ENCODE data around the gene ARHGEF26. TPM values are rescaled to one million over a fixed set of nuclear protein-coding genes. Genes with fewer than 3 reads are reported as not detected.

The ARHGEF26 gene
- total RNA-seq, 1 experiment from 2014 or later: 8.3 TPM

DNA sequence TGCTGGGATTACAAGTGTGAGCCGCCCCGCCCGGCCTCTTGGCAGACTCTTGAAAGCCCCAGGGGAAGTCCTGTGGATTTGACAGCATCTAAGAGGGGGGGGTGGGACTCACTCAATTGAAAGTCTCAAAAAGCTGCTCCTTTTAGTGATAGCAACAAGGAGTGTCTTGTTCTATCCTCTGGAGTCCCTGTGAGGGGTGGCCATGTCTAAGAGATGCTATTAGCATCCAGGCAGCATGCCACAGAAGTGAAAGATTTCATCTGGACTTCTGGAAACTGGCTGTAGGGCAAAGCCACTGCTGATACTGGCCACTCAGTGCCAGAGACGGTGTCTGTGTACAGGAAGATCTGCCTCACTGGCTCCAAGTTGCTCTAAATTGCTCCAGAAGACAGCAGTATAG lies 129.1 kb downstream of the ARHGEF26 start:
- no peak for DNase-seq (ENCODE audit: low spot score)

DNA sequence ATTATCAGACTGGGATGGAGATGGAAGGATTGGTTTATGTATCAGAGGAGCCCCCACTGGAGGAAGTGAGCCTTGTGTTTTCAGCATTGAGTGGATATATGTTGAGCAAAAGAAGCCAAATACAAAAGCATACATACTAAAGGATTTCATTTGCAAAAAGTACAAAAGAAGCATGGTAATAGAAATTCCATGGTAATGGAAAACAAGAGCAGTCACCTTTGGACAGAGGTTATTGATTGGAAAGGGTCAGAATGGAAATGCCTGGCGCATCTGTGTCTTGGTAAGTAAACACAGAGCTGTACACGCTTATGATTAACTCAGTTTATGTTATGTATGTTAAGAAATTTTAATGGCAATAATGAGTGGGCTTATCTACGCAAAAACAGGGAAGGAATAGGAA lies 130.4 kb downstream of the ARHGEF26 start:
- DNase-seq (ENCODE audit: low spot score): no peak

DNA sequence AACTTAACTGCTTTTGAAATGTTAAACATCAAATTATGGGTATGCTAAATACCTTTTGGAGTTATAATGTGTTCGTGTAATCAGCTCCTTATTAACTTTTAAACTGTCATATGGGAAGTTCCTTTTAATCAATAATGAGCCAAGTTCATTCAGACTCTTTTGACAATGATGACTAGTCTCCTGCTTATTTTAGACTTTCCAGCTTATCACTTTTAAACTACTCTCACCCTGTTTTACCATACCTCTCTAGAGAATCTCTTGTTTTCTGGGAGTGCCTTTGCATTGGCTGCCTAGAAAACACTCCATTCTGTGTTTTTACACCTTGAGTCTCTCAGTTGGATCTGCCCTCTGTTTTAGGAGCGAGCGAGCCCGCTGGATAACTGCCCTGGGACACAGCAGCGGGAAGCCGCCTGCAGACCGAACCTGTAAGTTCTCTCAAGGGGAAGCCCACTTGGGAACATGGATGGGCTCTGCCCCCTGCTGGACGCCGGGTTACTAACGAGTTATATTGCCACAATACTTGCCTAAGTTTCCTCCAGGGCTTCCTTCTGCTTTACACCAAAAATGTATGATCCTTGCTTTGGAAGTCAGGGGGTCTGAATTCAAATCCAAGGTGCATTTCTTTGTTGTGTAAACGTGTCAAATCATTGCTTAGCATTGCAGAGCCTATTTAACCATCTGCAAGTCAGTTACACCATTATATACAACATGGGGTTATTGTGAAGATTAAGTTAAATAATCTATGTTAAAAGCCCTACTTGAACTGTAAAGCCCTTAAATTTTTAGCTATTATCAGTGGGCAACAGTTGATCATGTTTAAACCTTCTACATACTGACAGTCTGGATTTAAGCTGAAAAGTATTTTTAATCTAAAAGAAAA lies 131.8 kb downstream of the ARHGEF26 start:
- DNase-seq (ENCODE audit: low spot score): peak; percentile 93

DNA sequence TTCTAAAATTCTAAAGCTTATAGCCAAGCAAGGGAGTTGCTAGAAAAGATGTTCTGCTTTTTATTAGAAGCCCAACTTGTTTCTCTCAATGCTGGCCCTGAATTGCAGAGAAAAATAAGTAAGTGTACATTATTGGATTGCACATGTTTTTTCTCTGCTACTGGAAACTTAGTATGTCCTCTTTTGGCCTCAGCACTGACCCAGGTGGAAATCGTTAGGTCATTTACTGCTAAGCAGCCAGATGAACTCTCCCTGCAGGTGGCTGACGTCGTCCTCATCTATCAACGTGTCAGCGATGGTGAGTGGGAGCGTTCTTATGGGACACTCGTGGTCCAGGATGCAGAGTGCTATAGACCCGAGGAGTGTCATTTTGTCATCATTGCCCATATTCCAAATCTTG lies 133.3 kb downstream of the ARHGEF26 start:
- DNase-seq (ENCODE audit: low spot score): no peak

DNA sequence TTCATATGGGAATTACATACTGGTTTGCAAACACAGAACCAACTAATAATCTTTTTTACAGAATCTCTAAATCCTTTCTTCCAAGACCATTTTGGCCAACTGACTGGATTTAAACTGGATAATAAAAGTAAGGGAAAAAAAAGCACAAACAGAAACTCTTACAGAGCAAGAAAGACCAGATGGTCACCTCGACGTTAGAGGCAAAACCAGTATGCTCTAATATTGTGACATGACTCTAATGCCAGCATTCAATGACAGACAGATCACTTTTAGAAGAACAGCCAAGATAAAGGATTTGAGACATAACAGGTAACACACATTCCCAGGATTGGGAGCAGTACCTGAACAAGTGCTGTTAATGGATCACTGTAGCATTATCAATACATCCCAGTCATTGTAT lies 152.2 kb downstream of the ARHGEF26 start:
- no peak for DNase-seq (ENCODE audit: low spot score)

DNA sequence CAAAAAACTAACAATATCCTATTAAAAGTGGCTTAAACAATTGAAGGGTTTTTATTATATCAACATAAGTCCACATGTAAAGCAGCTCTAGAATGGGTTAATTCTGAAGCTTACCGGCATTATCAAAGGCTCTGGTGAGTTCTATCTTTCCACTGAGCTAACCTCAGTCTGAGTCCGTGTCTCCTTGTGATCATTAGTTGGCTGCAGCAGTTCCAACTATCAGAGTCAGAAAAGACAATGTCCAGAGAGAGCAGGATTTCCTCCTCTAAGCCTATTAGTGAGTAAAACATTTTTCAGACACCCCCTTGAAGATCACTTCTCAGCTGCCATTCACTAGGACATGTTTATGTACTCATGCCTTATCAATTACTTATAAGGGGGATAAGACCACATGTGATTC lies 153.2 kb downstream of the ARHGEF26 start:
- DNase-seq (ENCODE audit: low spot score): no peak

DNA sequence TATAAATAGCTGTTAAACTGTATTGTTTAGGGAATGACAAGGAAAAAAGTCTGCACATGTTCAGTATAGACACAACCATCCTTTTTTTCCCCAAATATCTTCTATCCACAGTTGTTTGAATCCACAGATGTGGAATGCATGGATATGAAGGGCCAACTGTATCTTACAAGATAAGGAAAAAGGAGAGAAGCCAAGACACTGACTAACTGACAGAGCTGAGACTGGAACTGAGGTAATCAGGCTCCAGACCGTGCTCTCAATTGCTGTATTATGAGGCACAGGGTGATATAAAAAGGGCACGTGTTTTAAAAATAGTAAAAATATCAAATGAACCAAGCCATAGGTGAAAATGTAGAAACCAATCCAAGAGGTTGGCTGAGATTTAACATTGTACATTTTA lies 154.1 kb downstream of the ARHGEF26 start:
- no peak for DNase-seq (ENCODE audit: low spot score)

DNA sequence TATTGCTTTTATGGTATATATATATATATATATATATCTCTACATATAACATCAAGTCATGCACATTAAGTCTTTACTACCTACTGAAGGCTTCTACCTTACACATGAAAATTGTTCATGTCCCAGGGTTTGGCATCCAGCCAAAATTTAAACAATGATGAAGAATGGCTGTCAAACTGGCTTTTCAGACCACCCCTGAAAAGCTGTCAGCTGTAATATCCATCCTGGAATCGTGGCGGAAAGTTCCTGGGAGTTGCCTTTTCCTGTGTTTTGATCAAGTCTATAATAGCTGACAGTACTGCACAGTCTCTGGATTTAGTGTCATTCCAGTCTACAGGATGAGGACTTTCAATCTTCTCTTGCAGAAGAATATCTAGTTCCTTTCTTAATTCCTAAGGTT lies 154.8 kb downstream of the ARHGEF26 start:
- no peak for DNase-seq (ENCODE audit: low spot score)

DNA sequence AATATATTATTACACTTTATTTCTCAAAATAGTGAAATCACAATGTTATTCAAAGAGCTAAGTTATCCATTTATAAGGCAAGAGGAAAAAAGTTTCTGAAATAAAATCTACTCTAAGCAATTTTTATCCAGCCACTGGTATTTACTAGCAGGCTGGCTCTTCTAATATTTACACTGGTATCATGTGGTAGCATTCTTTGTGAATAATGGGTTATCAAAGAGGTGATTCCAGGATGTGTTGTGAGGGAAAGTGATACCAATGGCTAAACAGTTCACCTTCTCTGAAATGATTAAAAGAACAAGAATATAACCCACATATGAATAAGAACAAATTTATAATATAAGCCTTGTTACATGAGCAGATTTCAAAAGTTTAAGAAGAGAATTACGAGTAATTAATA lies 159.0 kb downstream of the ARHGEF26 start:
- no peak for DNase-seq (ENCODE audit: low spot score)

DNA sequence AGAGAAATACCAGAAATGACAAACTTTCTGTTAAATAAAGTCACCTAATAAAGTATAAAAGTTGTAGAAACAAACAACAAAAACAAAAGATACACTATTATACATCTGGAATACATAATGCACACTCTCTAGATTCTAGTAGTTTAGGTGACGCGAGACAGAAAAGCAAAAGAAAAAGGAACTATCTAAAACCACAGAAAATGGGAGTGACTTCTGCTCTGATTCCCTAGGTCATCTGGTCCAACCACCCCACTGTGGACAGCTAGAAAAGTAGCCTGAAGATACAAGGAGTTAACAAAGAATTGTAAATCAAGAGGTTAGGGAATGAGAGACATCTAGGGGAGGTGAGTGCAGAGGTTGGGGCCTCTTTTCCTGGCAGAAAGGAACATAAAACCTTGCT lies 164.0 kb downstream of the ARHGEF26 start:
- DNase-seq (ENCODE audit: low spot score): no peak

DNA sequence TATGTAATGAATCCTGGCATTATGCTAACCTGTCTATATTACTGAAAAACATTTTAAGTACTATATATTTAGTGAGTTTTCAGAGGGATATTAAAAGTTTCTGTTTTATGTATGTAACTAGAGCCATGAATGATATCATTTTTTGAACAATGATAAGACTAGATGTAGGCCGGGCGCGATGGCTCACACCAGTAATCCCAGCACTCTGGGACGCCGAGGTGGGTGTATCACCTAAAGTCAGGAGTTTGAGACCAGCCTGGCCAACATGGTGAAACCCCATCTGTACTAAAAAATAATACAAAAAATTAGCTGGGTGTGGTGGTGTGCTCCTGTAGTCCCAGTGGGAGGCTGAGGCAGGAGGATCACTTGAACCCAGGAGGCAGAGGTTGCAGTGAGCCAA lies 169.0 kb downstream of the ARHGEF26 start:
- DNase-seq (ENCODE audit: low spot score): no peak

DNA sequence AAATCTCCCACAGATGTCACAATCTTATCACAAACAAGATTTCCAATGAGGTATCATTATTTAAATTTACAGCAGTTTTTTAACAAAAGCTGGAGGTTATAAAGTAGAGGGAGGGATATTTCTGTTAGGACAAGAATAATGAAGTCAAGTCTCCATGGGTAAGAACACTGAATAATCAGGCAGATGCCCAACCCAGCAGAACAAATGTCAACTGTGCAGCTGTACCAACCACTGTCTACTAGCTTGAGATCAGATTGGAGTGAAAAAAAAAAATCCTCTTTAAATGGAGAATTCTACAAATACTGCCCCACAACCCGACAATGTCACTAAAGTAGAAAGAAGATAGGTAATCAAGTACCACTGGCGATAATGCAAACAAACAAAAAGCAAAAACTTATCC lies 172.8 kb downstream of the ARHGEF26 start:
- no peak for DNase-seq (ENCODE audit: low spot score)

DNA sequence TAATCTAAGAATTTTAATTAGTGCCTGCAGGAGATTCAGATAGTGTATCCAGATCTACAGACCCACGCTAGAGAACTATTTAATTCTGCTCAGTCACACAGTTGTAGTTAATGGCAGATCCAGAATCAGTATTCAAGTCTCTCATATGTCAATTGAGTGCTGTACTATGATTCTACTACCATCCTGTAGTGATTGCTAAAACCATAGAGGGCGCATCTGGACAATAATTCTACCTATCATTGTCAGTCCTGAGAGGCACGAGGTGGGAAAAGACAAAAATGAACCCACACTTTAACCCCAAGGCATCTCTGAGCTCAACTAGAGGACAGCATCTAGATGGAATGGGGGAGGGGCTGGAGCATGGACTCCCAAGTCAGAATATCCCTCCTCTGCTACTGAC lies 180.4 kb downstream of the ARHGEF26 start:
- DNase-seq (ENCODE audit: low spot score): peak; percentile 18

DNA sequence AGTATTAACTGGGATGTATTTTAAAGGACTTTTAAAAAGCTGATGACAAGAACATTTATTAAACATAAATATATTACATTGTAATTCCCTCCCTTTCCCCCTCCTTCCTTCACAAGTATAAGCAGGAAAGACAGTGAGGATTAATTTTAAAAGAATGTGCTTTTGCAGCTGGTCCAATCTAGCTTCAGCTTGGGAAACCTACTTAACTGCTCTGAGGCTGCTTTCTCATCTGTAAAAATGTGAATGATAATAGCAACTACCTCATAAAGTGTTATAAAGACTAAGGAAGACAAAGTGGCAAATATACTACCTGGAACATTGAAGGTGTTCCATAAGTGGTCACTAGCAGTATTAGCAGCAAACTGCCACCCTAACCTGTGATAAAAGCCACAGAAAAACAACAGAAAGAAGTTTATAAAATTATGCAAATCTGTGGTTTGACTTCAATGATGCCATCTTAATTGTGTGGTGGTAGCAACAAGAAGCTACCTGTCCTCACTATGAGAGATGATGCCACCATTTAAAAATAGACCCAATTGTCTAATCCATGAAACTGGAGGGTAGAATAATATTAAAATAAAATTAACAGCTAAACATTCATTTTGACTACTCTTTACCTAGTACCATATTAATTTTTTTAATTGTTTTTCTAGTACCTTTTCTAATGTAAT lies 183.1 kb downstream of the ARHGEF26 start:
- no peak for DNase-seq (ENCODE audit: low spot score)

DNA sequence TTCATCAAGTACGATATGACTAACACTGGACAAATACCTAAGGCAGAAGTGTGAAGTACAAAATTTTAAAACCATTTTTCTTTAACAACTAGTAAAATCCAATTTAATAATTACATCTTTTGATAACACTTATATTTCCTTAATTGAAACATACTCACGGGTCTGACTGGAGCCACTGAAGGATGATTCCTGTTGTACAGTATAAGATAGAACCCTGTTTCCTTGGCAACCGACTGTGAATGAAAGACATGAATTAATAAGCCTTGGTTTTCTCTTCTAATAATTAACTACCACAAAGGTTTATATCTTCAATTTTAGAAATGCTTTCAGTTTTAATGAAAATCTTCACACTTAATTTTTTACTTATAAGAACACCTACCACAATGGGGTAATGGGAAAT lies 183.7 kb downstream of the ARHGEF26 start:
- no peak for DNase-seq (ENCODE audit: low spot score)

DNA sequence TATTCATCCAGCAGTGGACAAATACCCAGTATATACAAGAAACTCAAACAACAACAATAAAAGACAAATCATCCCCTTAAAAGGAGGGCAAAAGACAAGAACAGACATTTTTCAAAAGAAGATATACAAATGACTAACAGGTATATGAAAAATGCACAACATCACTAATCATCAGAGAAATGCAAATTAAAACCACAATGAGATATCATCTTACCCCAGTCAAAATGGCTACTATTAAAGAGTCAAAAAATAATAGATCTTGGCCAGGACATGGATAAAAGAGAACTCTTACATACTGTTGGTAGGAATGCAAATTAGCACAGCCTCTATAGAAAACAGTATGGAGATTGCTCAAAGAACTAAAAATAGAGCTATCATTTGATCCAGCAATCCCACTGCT lies 186.2 kb downstream of the ARHGEF26 start:
- DNase-seq (ENCODE audit: low spot score): no peak

Other genes with a start within 250 kb of the ARHGEF26 start
- gene DHX36, start 203.1 kb downstream of the ARHGEF26 start, total RNA-seq (2014; rRNA removed; shearing (Covaris generic)): 16.0 and 22.7 TPM in 2 replicates

Data from HT-29 (cell line).